Measurements from ENCODE around the gene BMP5.

DNA sequence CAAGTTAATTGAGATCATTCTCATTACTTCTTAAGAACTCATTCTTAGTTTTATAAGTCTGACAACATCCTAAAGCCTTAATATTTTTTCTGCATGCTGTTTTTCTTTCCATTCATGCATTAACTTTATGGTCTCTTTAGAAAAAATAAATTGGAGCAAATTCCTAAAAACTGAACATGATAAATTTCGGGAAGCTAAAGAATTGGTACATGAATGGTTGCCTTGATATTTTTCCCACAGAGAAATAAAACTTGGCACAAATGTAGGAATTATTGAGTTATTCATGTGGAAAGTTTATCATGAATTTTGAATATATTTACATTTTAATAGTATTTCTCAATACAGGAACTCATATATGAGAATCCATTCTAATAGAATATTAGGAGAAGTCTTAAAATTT, 115.9 kb downstream of the BMP5 start:
- TF ChIP-seq, protein P1, sequence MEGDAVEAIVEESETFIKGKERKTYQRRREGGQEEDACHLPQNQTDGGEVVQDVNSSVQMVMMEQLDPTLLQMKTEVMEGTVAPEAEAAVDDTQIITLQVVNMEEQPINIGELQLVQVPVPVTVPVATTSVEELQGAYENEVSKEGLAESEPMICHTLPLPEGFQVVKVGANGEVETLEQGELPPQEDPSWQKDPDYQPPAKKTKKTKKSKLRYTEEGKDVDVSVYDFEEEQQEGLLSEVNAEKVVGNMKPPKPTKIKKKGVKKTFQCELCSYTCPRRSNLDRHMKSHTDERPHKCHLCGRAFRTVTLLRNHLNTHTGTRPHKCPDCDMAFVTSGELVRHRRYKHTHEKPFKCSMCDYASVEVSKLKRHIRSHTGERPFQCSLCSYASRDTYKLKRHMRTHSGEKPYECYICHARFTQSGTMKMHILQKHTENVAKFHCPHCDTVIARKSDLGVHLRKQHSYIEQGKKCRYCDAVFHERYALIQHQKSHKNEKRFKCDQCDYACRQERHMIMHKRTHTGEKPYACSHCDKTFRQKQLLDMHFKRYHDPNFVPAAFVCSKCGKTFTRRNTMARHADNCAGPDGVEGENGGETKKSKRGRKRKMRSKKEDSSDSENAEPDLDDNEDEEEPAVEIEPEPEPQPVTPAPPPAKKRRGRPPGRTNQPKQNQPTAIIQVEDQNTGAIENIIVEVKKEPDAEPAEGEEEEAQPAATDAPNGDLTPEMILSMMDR (IDR thresholded peaks at IDR 0.05; ENCODE audit: low read depth, low read length, missing input control) = no peak
- no peak for TF ChIP-seq RAD21 (IDR thresholded peaks at IDR 0.05)
- no peak for TF ChIP-seq EGR1 (IDR thresholded peaks at IDR 0.05; ENCODE audit: low read depth in 2 of 2)
- no peak for TF ChIP-seq JUND (IDR thresholded peaks at IDR 0.05)
- TF ChIP-seq, protein P2, sequence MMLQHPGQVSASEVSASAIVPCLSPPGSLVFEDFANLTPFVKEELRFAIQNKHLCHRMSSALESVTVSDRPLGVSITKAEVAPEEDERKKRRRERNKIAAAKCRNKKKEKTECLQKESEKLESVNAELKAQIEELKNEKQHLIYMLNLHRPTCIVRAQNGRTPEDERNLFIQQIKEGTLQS (IDR thresholded peaks at IDR 0.05) = no peak
- no peak for TF ChIP-seq NR2F2 (IDR thresholded peaks at IDR 0.05)
- TF ChIP-seq TAF1 (conservative IDR thresholded peaks at IDR 0.05) = no peak
- no peak for TF ChIP-seq YY1 (IDR thresholded peaks at IDR 0.05)
- no peak for TF ChIP-seq RXRA (IDR thresholded peaks at IDR 0.05)
- TF ChIP-seq, protein P3, sequence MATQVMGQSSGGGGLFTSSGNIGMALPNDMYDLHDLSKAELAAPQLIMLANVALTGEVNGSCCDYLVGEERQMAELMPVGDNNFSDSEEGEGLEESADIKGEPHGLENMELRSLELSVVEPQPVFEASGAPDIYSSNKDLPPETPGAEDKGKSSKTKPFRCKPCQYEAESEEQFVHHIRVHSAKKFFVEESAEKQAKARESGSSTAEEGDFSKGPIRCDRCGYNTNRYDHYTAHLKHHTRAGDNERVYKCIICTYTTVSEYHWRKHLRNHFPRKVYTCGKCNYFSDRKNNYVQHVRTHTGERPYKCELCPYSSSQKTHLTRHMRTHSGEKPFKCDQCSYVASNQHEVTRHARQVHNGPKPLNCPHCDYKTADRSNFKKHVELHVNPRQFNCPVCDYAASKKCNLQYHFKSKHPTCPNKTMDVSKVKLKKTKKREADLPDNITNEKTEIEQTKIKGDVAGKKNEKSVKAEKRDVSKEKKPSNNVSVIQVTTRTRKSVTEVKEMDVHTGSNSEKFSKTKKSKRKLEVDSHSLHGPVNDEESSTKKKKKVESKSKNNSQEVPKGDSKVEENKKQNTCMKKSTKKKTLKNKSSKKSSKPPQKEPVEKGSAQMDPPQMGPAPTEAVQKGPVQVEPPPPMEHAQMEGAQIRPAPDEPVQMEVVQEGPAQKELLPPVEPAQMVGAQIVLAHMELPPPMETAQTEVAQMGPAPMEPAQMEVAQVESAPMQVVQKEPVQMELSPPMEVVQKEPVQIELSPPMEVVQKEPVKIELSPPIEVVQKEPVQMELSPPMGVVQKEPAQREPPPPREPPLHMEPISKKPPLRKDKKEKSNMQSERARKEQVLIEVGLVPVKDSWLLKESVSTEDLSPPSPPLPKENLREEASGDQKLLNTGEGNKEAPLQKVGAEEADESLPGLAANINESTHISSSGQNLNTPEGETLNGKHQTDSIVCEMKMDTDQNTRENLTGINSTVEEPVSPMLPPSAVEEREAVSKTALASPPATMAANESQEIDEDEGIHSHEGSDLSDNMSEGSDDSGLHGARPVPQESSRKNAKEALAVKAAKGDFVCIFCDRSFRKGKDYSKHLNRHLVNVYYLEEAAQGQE (IDR thresholded peaks at IDR 0.05) = no peak
- TF ChIP-seq GABPA (IDR thresholded peaks at IDR 0.05 in 1 of 2, conservative IDR thresholded peaks at IDR 0.05 in 1 of 2) = no peak
- no peak for TF ChIP-seq FOXA2 (IDR thresholded peaks at IDR 0.05)
- TF ChIP-seq, protein P4, sequence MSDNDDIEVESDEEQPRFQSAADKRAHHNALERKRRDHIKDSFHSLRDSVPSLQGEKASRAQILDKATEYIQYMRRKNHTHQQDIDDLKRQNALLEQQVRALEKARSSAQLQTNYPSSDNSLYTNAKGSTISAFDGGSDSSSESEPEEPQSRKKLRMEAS (IDR thresholded peaks at IDR 0.05) = no peak

Measured in liver (tissue), 3 donors.